PC-9 (cell line): Measurements from ENCODE around the gene COL4A2. TPM values are rescaled to one million over a fixed set of nuclear protein-coding genes. Genes with fewer than 3 reads are reported as not detected.

Experiments
- BruUV-seq: library from RNA; stranded (reverse); fragments of 400-500 nt; replicated peaks from 2 replicates; lab custom pipeline; 2021; lab: Mats Ljungman, UMichigan
- CTCF ChIA-PET: fragments of 300-600 bp; sonication (Branson Sonifier 250); formaldehyde crosslinking; loops from one replicate; lab custom pipeline; 2022; ENCODE audit warnings: antibody characterized with exemption; lab: Charles Lee
- POLR2A ChIA-PET: fragments of 300-600 bp; sonication (Branson Sonifier 250); formaldehyde crosslinking; loops from one replicate; lab custom pipeline; 2022; ENCODE audit warnings: antibody characterized with exemption; ENCODE audit not compliant: unreplicated experiment; lab: Charles Lee
- DNase-seq, 2 experiments: peaks; one replicate each; pipeline versions ENCODE4 v3.0.0 to v3.0.0-alpha.2; 2015 to 2022; ENCODE audit warnings: mixed read lengths in 1 of 2
- H2AFZ ChIP-seq: fragments of 200-600 bp; sonication (generic); 2 replicates; pipeline ENCODE4 v1.8.1; 2017; ENCODE audit warnings: antibody characterized with exemption
- H3F3A ChIP-seq: fragments of 200-600 bp; sonication (generic); 2 replicates; pipeline ENCODE4 v1.8.1; 2017; ENCODE audit warnings: antibody characterized with exemption, mild to moderate bottlenecking, low read depth; ENCODE audit not compliant: insufficient read depth
- H3K27ac ChIP-seq: fragments of 200-600 bp; sonication (generic); 2 replicates; pipeline ENCODE4 v1.6.1; 2016; ENCODE audit warnings: mixed run types
- H3K27me3 ChIP-seq: fragments of 200-600 bp; sonication (generic); 2 replicates; pipeline ENCODE4 v1.6.1; 2016; ENCODE audit warnings: low read depth, mixed run types; ENCODE audit not compliant: insufficient read depth
- H3K36me3 ChIP-seq: fragments of 200-600 bp; sonication (generic); 2 replicates; pipeline ENCODE4 v1.6.1; 2016; ENCODE audit warnings: low read depth, mixed run types
- H3K4me1 ChIP-seq: fragments of 200-600 bp; sonication (generic); replicated peaks from 2 replicates; pipeline ENCODE4 v1.6.1; 2016; ENCODE audit warnings: mixed run types; ENCODE audit not compliant: insufficient read depth
- H3K4me2 ChIP-seq: fragments of 200-600 bp; sonication (generic); 2 replicates; pipeline ENCODE4 v1.6.1; 2017; ENCODE audit warnings: mixed run types
- H3K4me3 ChIP-seq: fragments of 200-600 bp; sonication (generic); 2 replicates; pipeline ENCODE4 v1.6.1; 2016; ENCODE audit warnings: mixed run types
- H3K79me2 ChIP-seq: fragments of 200-600 bp; sonication (generic); 2 replicates; pipeline ENCODE4 v1.6.1; 2017; ENCODE audit warnings: low read depth, mixed run types
- H3K9me2 ChIP-seq: fragments of 200-600 bp; sonication (generic); 2 replicates; pipeline ENCODE4 v1.8.1; 2017; ENCODE audit warnings: mild to moderate bottlenecking; ENCODE audit not compliant: insufficient read depth
- H3K9me3 ChIP-seq: fragments of 200-600 bp; sonication (generic); 2 replicates; pipeline ENCODE4 v1.8.1; 2016; ENCODE audit warnings: low read depth; ENCODE audit not compliant: insufficient read depth
- H4K20me1 ChIP-seq: fragments of 200-600 bp; sonication (generic); 2 replicates; pipeline ENCODE4 v1.8.1; 2017; ENCODE audit not compliant: insufficient read depth
- CTCF ChIP-seq: fragments of 200-600 bp; sonication (generic); conservative IDR thresholded peaks from 2 replicates; pipeline ENCODE4 v1.6.1; 2017; ENCODE audit warnings: mixed run types, antibody characterized with exemption, mild to moderate bottlenecking, moderate library complexity
- EZH2 ChIP-seq: fragments of 200-600 bp; sonication (generic); IDR thresholded peaks from 2 replicates; pipeline ENCODE4 v1.8.0; 2017; ENCODE audit warnings: antibody characterized with exemption, low read depth
- intact Hi-C: fragments of 100-400 bp; cut with micrococcal nuclease; formaldehyde crosslinking; loops from one replicate; pipeline ENCODE4 v1.10.0; 2022; ENCODE audit not compliant: unreplicated experiment
- total RNA-seq: library from RNA; stranded (reverse); gene quantifications from 2 replicates; pipeline ENCODE4 v1.2.3, GENCODE V29; 2021

Gene COL4A2
- total RNA-seq, 1 experiment from 2014 or later: 1.2 TPM

GRCh38 chr13:110361365-110361911 lies 54.4 kb downstream of the COL4A2 start:
- H2AFZ ChIP-seq: no peak overlapping the region
- POLR2A ChIA-PET: interaction anchor here (0.6 to 0.7 kb wide), 2 partner anchors 14 to 57 kb away, joined by 3 read pairs; no protein-coding TSS in a partner anchor
- BruUV-seq: no TSS peak
- TF ChIP-seq EZH2 (no peak), CTCF (no peak)
- no peaks in the 10 kb centered on the region for H3K36me3 ChIP-seq
- CTCF ChIA-PET: no interaction called here
- intact Hi-C loops: no loop called here
- no peak overlapping the region for H3K27ac ChIP-seq
- no peak for DNase-seq
- H3K9me3 ChIP-seq: no peaks in the 10 kb centered on the region
- H3F3A ChIP-seq: no peaks in the 10 kb centered on the region
- H3K27me3 ChIP-seq: no peaks in the 10 kb centered on the region
- H3K9me2 ChIP-seq: no peaks in the 10 kb centered on the region
- no peaks in the 10 kb centered on the region for H3K4me1 ChIP-seq
- no peaks in the 10 kb centered on the region for H4K20me1 ChIP-seq
- H3K4me3 ChIP-seq: no peak overlapping the region
- no peak overlapping the region for H3K4me2 ChIP-seq
- H3K79me2 ChIP-seq: no peaks in the 10 kb centered on the region

DNA sequence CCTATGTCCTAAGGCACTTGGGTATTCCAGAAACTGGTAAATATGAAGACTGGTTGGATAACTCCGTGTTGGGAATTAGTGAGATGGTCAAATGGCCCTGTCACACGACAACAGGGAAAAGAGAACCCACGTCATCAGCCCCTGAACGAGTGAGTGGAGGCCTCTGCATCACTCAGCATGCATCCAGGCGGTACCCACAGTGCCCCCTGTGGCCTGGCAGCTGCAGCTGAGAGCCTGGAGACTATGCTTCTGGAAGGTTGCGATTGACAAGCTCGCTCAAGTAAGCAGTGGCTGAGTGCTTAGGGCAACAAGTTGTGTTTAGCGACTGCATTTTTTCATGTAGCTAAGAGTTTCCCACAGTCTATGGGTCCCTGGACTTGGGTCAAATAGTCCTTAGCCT lies 55.9 kb downstream of the COL4A2 start:
- no peaks in the 10 kb centered on the region for H3F3A ChIP-seq
- no TSS peak for BruUV-seq
- TF ChIP-seq EZH2 (no peak), CTCF (no peak)
- no peaks in the 10 kb centered on the region for H4K20me1 ChIP-seq
- no peak overlapping the region for H3K4me2 ChIP-seq
- CTCF ChIA-PET: no interaction called here
- H3K4me3 ChIP-seq: no peak overlapping the region
- H3K9me3 ChIP-seq: no peaks in the 10 kb centered on the region
- H3K36me3 ChIP-seq: no peaks in the 10 kb centered on the region
- H3K79me2 ChIP-seq: no peaks in the 10 kb centered on the region
- no peak overlapping the region for H2AFZ ChIP-seq
- no peaks in the 10 kb centered on the region for H3K27me3 ChIP-seq
- no peak for DNase-seq
- H3K9me2 ChIP-seq: no peaks in the 10 kb centered on the region
- POLR2A ChIA-PET: no interaction called here
- no peak overlapping the region for H3K27ac ChIP-seq
- intact Hi-C loops: no loop called here
- 0 out of 2 replicates have a peak, but pooled peaks cover 12% of the 10 kb centered on the region for H3K4me1 ChIP-seq

DNA sequence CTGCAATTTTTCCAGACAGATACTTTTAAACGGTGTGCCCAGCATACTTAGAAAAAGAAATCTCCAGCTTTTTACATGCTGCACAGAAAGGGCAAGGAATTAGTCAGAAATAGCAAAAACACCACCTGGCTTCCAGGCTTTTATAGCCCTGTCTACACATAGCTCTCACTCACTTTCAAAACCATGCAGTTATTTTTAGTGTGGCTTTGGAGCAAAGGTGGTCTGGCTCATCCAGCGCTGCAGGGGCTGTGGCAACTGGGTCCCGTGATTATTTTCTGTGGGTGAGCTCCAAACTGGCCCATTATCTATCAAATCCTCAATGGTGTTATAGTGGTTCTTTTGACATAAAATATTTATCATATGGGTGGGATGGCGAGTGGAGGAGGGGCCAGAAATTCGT lies 57.0 kb downstream of the COL4A2 start:
- Histone ChIP-seq H3K79me2 (no peaks in the 10 kb centered on the region), H3K27me3 (no peaks in the 10 kb centered on the region), H4K20me1 (no peaks in the 10 kb centered on the region), H3K27ac (no peak overlapping the region), H3K4me1 (0 out of 2 replicates have a peak, but pooled peaks cover 15% of the 10 kb centered on the region), H3K4me3 (no peak overlapping the region), H3K36me3 (no peaks in the 10 kb centered on the region), H3F3A (no peaks in the 10 kb centered on the region), H3K4me2 (no peak overlapping the region), H3K9me2 (0 out of 2 replicates have a peak, but pooled peaks cover 3% of the 10 kb centered on the region), H3K9me3 (no peaks in the 10 kb centered on the region), H2AFZ (no peak overlapping the region)
- ChIA-PET POLR2A (no interaction called here), CTCF (no interaction called here)
- no TSS peak for BruUV-seq
- TF ChIP-seq CTCF (no peak), EZH2 (no peak)
- DNase-seq: no peak
- intact Hi-C loops: no loop called here
